Osteoblast (primary cell): ENCODE results near the gene ACAA1. TPM values are rescaled to one million over a fixed set of nuclear protein-coding genes. Genes with fewer than 3 reads are reported as not detected.

ENCODE experiments used
- small RNA-seq: library from RNA; depleted of rRNA; stranded (forward); fragments of <200 nt; gene quantifications from one replicate; pipeline ENCODE3, GENCODE V24; 2012
- total RNA-seq: library from RNA; depleted of rRNA; stranded (reverse); fragments of >200 nt; gene quantifications from 2 replicates; pipeline ENCODE4 v1.2.3, GENCODE V29; 2012

Gene ACAA1
- total RNA-seq, 1 donor, result 17.4 TPM

Small RNAs within 50 kb of the gene (small RNA-seq; reads per million reads assigned to genes)
- not detected for gene RF00019

Other genes with a start within 250 kb of the ACAA1 start
- 6.8 and 7.6 TPM in 2 replicates for gene VILL, start 146.3 kb downstream of the ACAA1 start, total RNA-seq
- gene PLCD1, start 107.5 kb downstream of the ACAA1 start, total RNA-seq, result 23.2 and 23.6 TPM in 2 replicates
- under 0.01 and 0.29 TPM in 2 replicates for gene DLEC1, start 97.9 kb downstream of the ACAA1 start, total RNA-seq
- 8.7 and 10.3 TPM in 2 replicates for gene MYD88, start 1.5 kb upstream of the ACAA1 start, total RNA-seq
- gene OXSR1, start 28.4 kb upstream of the ACAA1 start, total RNA-seq, result 44.2 and 50.3 TPM in 2 replicates
- gene SLC22A13, start 128.7 kb upstream of the ACAA1 start, total RNA-seq, result 0.29 and 0.36 TPM in 2 replicates
- gene SLC22A14, start 145.2 kb upstream of the ACAA1 start, total RNA-seq, result 0.29 and 0.36 TPM in 2 replicates
- gene XYLB, start 209.7 kb upstream of the ACAA1 start, total RNA-seq, result 10.1 and 12.4 TPM in 2 replicates